GM12878 (cell line): ENCODE measurements around the gene ZSWIM5. TPM values are rescaled to one million over a fixed set of nuclear protein-coding genes. Genes with fewer than 3 reads are reported as not detected.

ENCODE experiments used
- ATAC-seq: fragments of 200-7000 bp; cut with Tn5 transposase; 3 replicates; pipeline ENCODE4 v1.9.1; 2020; ENCODE audit warnings: mild to moderate bottlenecking, moderate library complexity
- BruUV-seq: library from RNA; stranded (reverse); fragments of 400-500 nt; replicated peaks from 2 replicates; lab custom pipeline; 2021; lab: Mats Ljungman, UMichigan
- CTCF ChIA-PET: fragments of 300-600 bp; sonication (Branson Sonifier 250); formaldehyde crosslinking; extraction: SDS; loops from one replicate; lab custom pipeline; 2021; ENCODE audit warnings: inconsistent platforms; lab: Yijun Ruan, JAX
- POLR2A ChIA-PET: fragments of 350-600 bp; formaldehyde crosslinking; extraction: SDS; loops from one replicate; lab custom pipeline; 2021; ENCODE audit warnings: inconsistent platforms; lab: Charles Lee
- RAD21 ChIA-PET: fragments of 300-600 bp; sonication (Branson Sonifier 250); formaldehyde crosslinking; loops from one replicate; lab custom pipeline; 2023; ENCODE audit warnings: antibody characterized with exemption; ENCODE audit not compliant: unreplicated experiment; lab: Charles Lee
- SMC1A ChIA-PET: fragments of 300-600 bp; sonication (Branson Sonifier 250); formaldehyde crosslinking; loops from one replicate; lab custom pipeline; 2023; ENCODE audit not compliant: unreplicated experiment, uncharacterized antibody; lab: Charles Lee
- DNase-seq: peaks from one replicate; pipeline ENCODE4 v3.0.0-alpha.2; 2011; ENCODE audit warnings: low read depth, low spot score
- FAIRE-seq: peaks from 3 replicates; lab custom pipeline; 2011; peaks lifted over from hg19 to GRCh38; lab: Jason Lieb, UNC
- H2AFZ ChIP-seq: 2 replicates; pipeline ENCODE4 v1.6.0; 2011; ENCODE audit warnings: low read depth, low read length, control low read depth; ENCODE audit not compliant: control insufficient read depth
- H3K27ac ChIP-seq: 2 replicates; pipeline ENCODE4 v1.5.1; 2011; ENCODE audit warnings: control low read depth; ENCODE audit not compliant: control insufficient read depth, insufficient read depth
- H3K27me3 ChIP-seq, 2 experiments: replicated peaks in 1 of 2; 2 replicates each; pipeline versions ENCODE4 v1.6.0 to v1.6.1; 2011; ENCODE audit warnings: low read length in 1 of 2; ENCODE audit not compliant: control insufficient read depth in 2 of 2, insufficient read depth in 2 of 2
- H3K36me3 ChIP-seq, 2 experiments: 2 replicates each; pipeline ENCODE4 v1.5.1; 2011; ENCODE audit warnings: low read length in 1 of 2; ENCODE audit not compliant: control insufficient read depth in 2 of 2, insufficient read depth in 2 of 2
- H3K4me1 ChIP-seq: 2 replicates; pipeline ENCODE4 v1.6.1; 2011; ENCODE audit warnings: mild to moderate bottlenecking, low read length, moderate library complexity, mixed read lengths; ENCODE audit not compliant: control insufficient read depth, insufficient read depth
- H3K4me2 ChIP-seq: 2 replicates; pipeline ENCODE4 v1.6.0; 2011; ENCODE audit warnings: control low read depth; ENCODE audit not compliant: control insufficient read depth, insufficient read depth
- H3K4me3 ChIP-seq: fragments of 200-600 bp; sonication (generic); 2 replicates; pipeline ENCODE4 v1.5.1; 2016
- H3K79me2 ChIP-seq: 2 replicates; pipeline ENCODE4 v1.6.0; 2011; ENCODE audit warnings: low read length; ENCODE audit not compliant: control insufficient read depth, insufficient read depth
- H3K9ac ChIP-seq: 2 replicates; pipeline ENCODE4 v1.8.0; 2011; ENCODE audit warnings: low read length, control low read depth, mixed read lengths; ENCODE audit not compliant: control insufficient read depth, insufficient read depth
- H3K9me3 ChIP-seq: replicated peaks from 3 replicates; pipeline ENCODE4 v1.5.1; 2011; ENCODE audit warnings: mild to moderate bottlenecking, low read length; ENCODE audit not compliant: control insufficient read depth, insufficient read depth
- H4K20me1 ChIP-seq: 2 replicates; pipeline ENCODE4 v1.6.0; 2011; ENCODE audit not compliant: control insufficient read depth, insufficient read depth
- ETV6 ChIP-seq, 2 experiments: fragments of 450-650 bp in 1 of 2; IDR thresholded peaks in 1 of 2; conservative IDR thresholded peaks in 1 of 2; 2 replicates each; pipeline ENCODE4 v1.6.1; 2014; ENCODE audit warnings: antibody characterized with exemption in 1 of 2, borderline replicate concordance in 1 of 2, low read depth in 1 of 2, mild to moderate bottlenecking in 1 of 2, moderate library complexity in 1 of 2
- POLR2AphosphoS2 ChIP-seq: IDR thresholded peaks from 2 replicates; pipeline ENCODE4 v1.6.1; 2011; ENCODE audit warnings: low read depth, mild to moderate bottlenecking, low read length, improper control_type of control experiment, moderate library complexity
- SMAD5 ChIP-seq: IDR thresholded peaks from 2 replicates; pipeline ENCODE4 v1.6.1; 2016; ENCODE audit warnings: antibody characterized with exemption, low read depth
- SPI1 ChIP-seq: IDR thresholded peaks from 2 replicates; pipeline ENCODE4 v1.6.1; 2011; ENCODE audit warnings: low read depth, mild to moderate bottlenecking, low read length, moderate library complexity, borderline replicate concordance; ENCODE audit not compliant: insufficient read depth
- WRNIP1 ChIP-seq: IDR thresholded peaks from 2 replicates; pipeline ENCODE4 v1.6.1; 2011; ENCODE audit warnings: low read depth, low read length, improper control_type of control experiment, borderline replicate concordance
- ZNF622 ChIP-seq: fragments of 450-650 bp; IDR thresholded peaks from 2 replicates; pipeline ENCODE4 v1.6.1; 2017; ENCODE audit warnings: mild to moderate bottlenecking, inconsistent platforms
- WGBS: methylation state at CpG from one replicate; pipeline ENCODE4 v1.1.6; 2016; ENCODE audit warnings: low lambda C conversion rate; ENCODE audit not compliant: insufficient replicate concordance, insufficient coverage; ENCODE audit errors: missing lambda C conversion rate; 5-methylcytosine and 5-hydroxymethylcytosine counted together
- in situ Hi-C: fragments of 300-500 bp; cut with MboI; formaldehyde crosslinking; loops from 9 replicates; pipeline ENCODE4 v1.14.3; 2018; ENCODE audit warnings: mixed read lengths
- intact Hi-C: fragments of 100-400 bp; cut with micrococcal nuclease; formaldehyde crosslinking; loops from one replicate; pipeline ENCODE4 v1.14.2; 2022; ENCODE audit not compliant: unreplicated experiment
- polyA plus RNA-seq, 11 experiments: library from polyadenylated mRNA; depleted of rRNA in 4 of 11; unstranded in 6 of 11; stranded (reverse) in 5 of 11; fragments of >200 nt; fragmentation: Nextera tagmentation in 4 of 11; fragmentation: Illumina TruSeq in 1 of 11; extraction: Ambion mirVana in 4 of 11; extraction: Trizol in 1 of 11; gene quantifications; 1 replicate in 1 of 11; 2 replicates in 10 of 11; pipeline versions ENCODE4 v1.2.1 to v1.2.3, GENCODE V29; 2011 to 2016; ENCODE audit warnings: inconsistent platforms in 2 of 11, missing spikeins in 2 of 11, low read depth in 1 of 11
- total RNA-seq, 4 experiments: library from RNA; depleted of rRNA in 3 of 4; stranded (reverse); fragments of >200 nt in 3 of 4; fragmentation: Illumina TruSeq in 1 of 4; extraction: Trizol in 1 of 4; gene quantifications; 2 replicates each; pipeline versions ENCODE4 v1.2.1 to v1.2.3, GENCODE V29; 2013 to 2021
- TF ChIP-seq, protein P1 (sequence below): fragments of 450-650 bp; conservative IDR thresholded peaks from 2 replicates; pipeline ENCODE4 v1.6.1; 2017; ENCODE audit warnings: mild to moderate bottlenecking, moderate library complexity
- TF ChIP-seq, protein P2 (sequence below): IDR thresholded peaks from 2 replicates; pipeline ENCODE4 v1.6.1; 2011; ENCODE audit warnings: low read depth, low read length, improper control_type of control experiment, borderline replicate concordance
- TF ChIP-seq, protein P3 (sequence below): fragments of 450-650 bp; IDR thresholded peaks from 2 replicates; pipeline ENCODE4 v1.6.1; 2017; ENCODE audit warnings: mild to moderate bottlenecking, low read depth, inconsistent platforms; ENCODE audit not compliant: poor library complexity, severe bottlenecking

ZSWIM5 gene
- total and polyA plus RNA-seq, 10 of the 15 experiments (the other 5 are each of a cell fraction or from before 2014, with no cell fraction given), result 0.07 to 0.97 (median 0.34) TPM; not detected in 1

DNA sequence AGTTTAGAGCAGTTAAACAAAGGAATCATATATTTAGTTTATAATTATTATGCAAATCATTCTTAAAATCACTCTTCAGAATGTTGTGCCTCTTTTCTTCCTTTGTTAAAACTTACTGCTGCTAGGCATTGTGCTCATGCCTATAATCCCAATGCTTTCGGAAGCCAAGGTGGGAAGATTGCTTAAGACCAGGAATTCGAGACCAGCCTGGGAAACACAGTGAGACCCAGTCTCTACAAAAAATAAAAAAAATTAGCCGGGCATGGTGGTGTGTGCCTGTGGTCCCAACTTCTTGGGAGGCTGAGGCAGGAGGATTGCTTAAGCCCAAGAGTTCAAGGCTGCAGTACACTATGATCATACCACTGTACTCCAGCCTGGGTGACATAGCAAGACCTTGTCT is 33.6 kb downstream of the ZSWIM5 start:
- Histone ChIP-seq H3K27me3 (no peaks in the 10 kb centered on the region), H3K4me2 (no peak overlapping the region), H3K79me2 (no peaks in the 10 kb centered on the region), H3K9ac (no peak overlapping the region), H3K36me3 (no peaks in the 10 kb centered on the region), H3K4me3 (no peak overlapping the region), H3K9me3 (no peaks in the 10 kb centered on the region), H4K20me1 (no peaks in the 10 kb centered on the region), H3K27ac (no peak overlapping the region), H3K4me1 (no peaks in the 10 kb centered on the region), H2AFZ (no peak overlapping the region)
- FAIRE-seq (no peak), ATAC-seq (no peak), DNase-seq (no peak)
- TF ChIP-seq POLR2AphosphoS2, result no peak
- TF ChIP-seq, protein P1, sequence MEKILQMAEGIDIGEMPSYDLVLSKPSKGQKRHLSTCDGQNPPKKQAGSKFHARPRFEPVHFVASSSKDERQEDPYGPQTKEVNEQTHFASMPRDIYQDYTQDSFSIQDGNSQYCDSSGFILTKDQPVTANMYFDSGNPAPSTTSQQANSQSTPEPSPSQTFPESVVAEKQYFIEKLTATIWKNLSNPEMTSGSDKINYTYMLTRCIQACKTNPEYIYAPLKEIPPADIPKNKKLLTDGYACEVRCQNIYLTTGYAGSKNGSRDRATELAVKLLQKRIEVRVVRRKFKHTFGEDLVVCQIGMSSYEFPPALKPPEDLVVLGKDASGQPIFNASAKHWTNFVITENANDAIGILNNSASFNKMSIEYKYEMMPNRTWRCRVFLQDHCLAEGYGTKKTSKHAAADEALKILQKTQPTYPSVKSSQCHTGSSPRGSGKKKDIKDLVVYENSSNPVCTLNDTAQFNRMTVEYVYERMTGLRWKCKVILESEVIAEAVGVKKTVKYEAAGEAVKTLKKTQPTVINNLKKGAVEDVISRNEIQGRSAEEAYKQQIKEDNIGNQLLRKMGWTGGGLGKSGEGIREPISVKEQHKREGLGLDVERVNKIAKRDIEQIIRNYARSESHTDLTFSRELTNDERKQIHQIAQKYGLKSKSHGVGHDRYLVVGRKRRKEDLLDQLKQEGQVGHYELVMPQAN, result no peak
- no peak for TF ChIP-seq SPI1
- TF ChIP-seq, protein P2, sequence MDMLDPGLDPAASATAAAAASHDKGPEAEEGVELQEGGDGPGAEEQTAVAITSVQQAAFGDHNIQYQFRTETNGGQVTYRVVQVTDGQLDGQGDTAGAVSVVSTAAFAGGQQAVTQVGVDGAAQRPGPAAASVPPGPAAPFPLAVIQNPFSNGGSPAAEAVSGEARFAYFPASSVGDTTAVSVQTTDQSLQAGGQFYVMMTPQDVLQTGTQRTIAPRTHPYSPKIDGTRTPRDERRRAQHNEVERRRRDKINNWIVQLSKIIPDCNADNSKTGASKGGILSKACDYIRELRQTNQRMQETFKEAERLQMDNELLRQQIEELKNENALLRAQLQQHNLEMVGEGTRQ, result no peak
- no peak for TF ChIP-seq SMAD5
- TF ChIP-seq, protein P3, sequence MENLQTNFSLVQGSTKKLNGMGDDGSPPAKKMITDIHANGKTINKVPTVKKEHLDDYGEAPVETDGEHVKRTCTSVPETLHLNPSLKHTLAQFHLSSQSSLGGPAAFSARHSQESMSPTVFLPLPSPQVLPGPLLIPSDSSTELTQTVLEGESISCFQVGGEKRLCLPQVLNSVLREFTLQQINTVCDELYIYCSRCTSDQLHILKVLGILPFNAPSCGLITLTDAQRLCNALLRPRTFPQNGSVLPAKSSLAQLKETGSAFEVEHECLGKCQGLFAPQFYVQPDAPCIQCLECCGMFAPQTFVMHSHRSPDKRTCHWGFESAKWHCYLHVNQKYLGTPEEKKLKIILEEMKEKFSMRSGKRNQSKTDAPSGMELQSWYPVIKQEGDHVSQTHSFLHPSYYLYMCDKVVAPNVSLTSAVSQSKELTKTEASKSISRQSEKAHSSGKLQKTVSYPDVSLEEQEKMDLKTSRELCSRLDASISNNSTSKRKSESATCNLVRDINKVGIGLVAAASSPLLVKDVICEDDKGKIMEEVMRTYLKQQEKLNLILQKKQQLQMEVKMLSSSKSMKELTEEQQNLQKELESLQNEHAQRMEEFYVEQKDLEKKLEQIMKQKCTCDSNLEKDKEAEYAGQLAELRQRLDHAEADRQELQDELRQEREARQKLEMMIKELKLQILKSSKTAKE, result no peak
- no peak for TF ChIP-seq ZNF622
- no peak for TF ChIP-seq ETV6 (conservative IDR thresholded peaks at IDR 0.05 in 1 of 2, IDR thresholded peaks at IDR 0.05 in 1 of 2; ENCODE audit: borderline replicate concordance in 1 of 2, low read depth in 1 of 2)
- TF ChIP-seq WRNIP1, result no peak
- CTCF ChIA-PET, result interaction anchor here (1.0 kb wide), 1 partner anchor 38 kb away, joined by 3 read pairs; no protein-coding TSS in a partner anchor
- POLR2A ChIA-PET, result no interaction called here
- SMC1A ChIA-PET, result no interaction called here
- WGBS, result 37% methylated on average over 3 of the region's 3 CpGs
- in situ Hi-C loops (no loop called here), intact Hi-C loops (no loop called here)
- no TSS peak for BruUV-seq
- RAD21 ChIA-PET, result no interaction called here
